Esophagus muscularis mucosa (tissue), 4 donors: ENCODE measurements around the gene FAM222B. TPM values are rescaled to one million over a fixed set of nuclear protein-coding genes. Genes with fewer than 3 reads are reported as not detected.

Experiments used
- DNase-seq: peaks from one replicate; pipeline ENCODE4 v3.0.0-alpha.2; 2017; ENCODE audit errors: extremely low spot score
- H3K27ac ChIP-seq, 4 donors: fragments of 200-600 bp; sonication (generic); replicated peaks in 1 of 4; 1 replicate in 3 of 4; 2 replicates in 1 of 4; pipeline ENCODE4 v1.5.1; 2016 to 2019; ENCODE audit warnings: mild to moderate bottlenecking in 1 of 4
- H3K27me3 ChIP-seq, 4 donors: fragments of 200-600 bp; sonication (generic); one replicate each; pipeline versions ENCODE4 v1.5.1 to v1.6.0; 2016 to 2019
- H3K36me3 ChIP-seq, 4 donors: fragments of 200-600 bp; sonication (generic); one replicate each; pipeline ENCODE4 v1.5.1; 2016 to 2019
- H3K4me1 ChIP-seq, 4 donors: fragments of 200-600 bp; sonication (generic); one replicate each; pipeline ENCODE4 v1.5.1; 2016 to 2019
- H3K4me3 ChIP-seq, 4 donors: fragments of 200-600 bp; sonication (generic); 1 replicate in 2 of 4; 2 replicates in 2 of 4; pipeline ENCODE4 v1.5.1; 2016 to 2019; ENCODE audit warnings: mild to moderate bottlenecking in 4 of 4, moderate library complexity in 1 of 4
- H3K9me3 ChIP-seq, 4 donors: fragments of 200-600 bp; sonication (generic); 1 replicate in 3 of 4; 2 replicates in 1 of 4; pipeline ENCODE4 v1.5.1; 2016 to 2019
- CTCF ChIP-seq, 3 experiments: fragments of 200-600 bp in 2 of 3; fragments of 450-650 bp in 1 of 3; sonication (generic) in 2 of 3; IDR thresholded peaks; one replicate each; pipeline ENCODE4 v1.5.1; 2017 to 2019; ENCODE audit warnings: antibody characterized with exemption in 3 of 3, mild to moderate bottlenecking in 2 of 3, moderate library complexity in 1 of 3
- EP300 ChIP-seq: sonication (generic); formaldehyde crosslinking; IDR thresholded peaks from one replicate; pipeline ENCODE4 v1.6.1; 2017; ENCODE audit warnings: antibody characterized with exemption
- POLR2A ChIP-seq: fragments of 450-650 bp; IDR thresholded peaks from one replicate; pipeline ENCODE4 v1.6.1; 2017; ENCODE audit warnings: antibody characterized with exemption, moderate library complexity, mild to moderate bottlenecking, low read depth
- POLR2AphosphoS5 ChIP-seq, 2 donors: sonication (generic); formaldehyde crosslinking; IDR thresholded peaks; one replicate each; pipeline ENCODE4 v1.6.1; 2017; ENCODE audit warnings: antibody characterized with exemption in 2 of 2
- WGBS: methylation state at CpG from one replicate; pipeline ENCODE4 v1.1.5; 2018; 5-methylcytosine and 5-hydroxymethylcytosine counted together
- intact Hi-C: fragments of 100-400 bp; cut with DNase I; formaldehyde crosslinking; loops from one replicate; pipeline ENCODE4 v1.15.1; 2023
- total RNA-seq, 4 donors: library from RNA; depleted of rRNA; stranded (reverse); fragments of >200 nt; gene quantifications; one replicate each; pipeline versions ENCODE4 v1.1.0 to v1.2.1, GENCODE V29; 2016

The FAM222B gene
- total RNA-seq, 4 donors from 2014 or later = 15.9 to 48.1 (median 30.3) TPM

- no peak for DNase-seq
- Histone ChIP-seq H3K27me3 (no peaks in the 10 kb centered on the region), H3K27ac (no peak overlapping the region), H3K4me3 (no peak overlapping the region), H3K4me1 (no peaks in the 10 kb centered on the region), H3K36me3 (no peaks in the 10 kb centered on the region), H3K9me3 (no peaks in the 10 kb centered on the region)
- TF ChIP-seq POLR2AphosphoS5 (IDR thresholded peaks at IDR 0.05) (no peak), POLR2A (no peak), EP300 (no peak), CTCF (IDR thresholded peaks at IDR 0.05) (no peak)
- intact Hi-C loops = no loop called here
- 92% methylated on average over 6 of the region's 6 CpGs for WGBS
These were observed 28.5 kb upstream of the FAM222B start for GRCh38 chr17:28871056-28871579.

GRCh38 chr17:28867276-28867675, 24.7 kb upstream of the FAM222B start:
- WGBS = 94% methylated on average over 7 of the region's 7 CpGs
- peaks cover 0 to 8% (median 0%) of the 10 kb centered on the region in 4 donors for H3K36me3 ChIP-seq
- intact Hi-C loops = no loop called here
- H3K27me3 ChIP-seq = no peaks in the 10 kb centered on the region
- H3K27ac ChIP-seq = no peak overlapping the region
- no peaks in the 10 kb centered on the region for H3K4me1 ChIP-seq
- TF ChIP-seq EP300 = no peak
- no peaks in the 10 kb centered on the region for H3K9me3 ChIP-seq
- no peak overlapping the region for H3K4me3 ChIP-seq
- no peak for DNase-seq

- Histone ChIP-seq H3K4me3 (no peak overlapping the region), H3K9me3 (no peaks in the 10 kb centered on the region), H3K27ac (no peak overlapping the region), H3K4me1 (no peaks in the 10 kb centered on the region), H3K27me3 (no peaks in the 10 kb centered on the region), H3K36me3 (peaks cover 0 to 16% (median 5%) of the 10 kb centered on the region in 4 donors)
- WGBS = 93% methylated on average over 13 of the region's 13 CpGs
- TF ChIP-seq CTCF (IDR thresholded peaks at IDR 0.05) (no peak), POLR2AphosphoS5 (IDR thresholded peaks at IDR 0.05) (no peak), EP300 (no peak), POLR2A (no peak)
- no peak for DNase-seq
- intact Hi-C loops = no loop called here
These were observed 23.6 kb upstream of the FAM222B start for GRCh38 chr17:28865946-28866752.

GRCh38 chr17:28864991-28865849, 22.6 kb upstream of the FAM222B start:
- Histone ChIP-seq H3K9me3 (no peaks in the 10 kb centered on the region), H3K4me1 (no peaks in the 10 kb centered on the region), H3K27ac (no peak overlapping the region), H3K36me3 (peaks cover 5 to 26% (median 14%) of the 10 kb centered on the region in 4 donors), H3K27me3 (no peaks in the 10 kb centered on the region), H3K4me3 (no peak overlapping the region)
- DNase-seq = no peak
- intact Hi-C loops = no loop called here
- TF ChIP-seq EP300 (no peak), POLR2A (no peak), POLR2AphosphoS5 (IDR thresholded peaks at IDR 0.05) (no peak), CTCF (IDR thresholded peaks at IDR 0.05) (no peak)
- 82% methylated on average over 11 of the region's 11 CpGs for WGBS

GRCh38 chr17:28863953-28864352, 21.4 kb upstream of the FAM222B start:
- Histone ChIP-seq H3K4me3 (no peak overlapping the region), H3K4me1 (no peaks in the 10 kb centered on the region), H3K27ac (no peak overlapping the region), H3K9me3 (no peaks in the 10 kb centered on the region), H3K36me3 (peaks cover 18 to 38% (median 27%) of the 10 kb centered on the region in 4 donors), H3K27me3 (no peaks in the 10 kb centered on the region)
- 93% methylated on average over 1 of the region's 1 CpG for WGBS
- intact Hi-C loops = no loop called here
- TF ChIP-seq CTCF (IDR thresholded peaks at IDR 0.05) = no peak
- no peak for TF ChIP-seq POLR2AphosphoS5 (IDR thresholded peaks at IDR 0.05)
- TF ChIP-seq EP300 = no peak
- no peak for DNase-seq
